Fibroblast of lung (primary cell): ENCODE data around the gene FRMPD2.

ENCODE experiments used
- EZH2 ChIP-seq: IDR thresholded peaks from 2 replicates; pipeline ENCODE4 v1.5.1; 2012; ENCODE audit warnings: low read length, control low read depth, mild to moderate bottlenecking; ENCODE audit errors: missing control alignments
- TF ChIP-seq, protein P1 (sequence below), 2 donors: IDR thresholded peaks in 1 of 2; conservative IDR thresholded peaks in 1 of 2; 1 replicate in 1 of 2; 2 replicates in 1 of 2; pipeline ENCODE4 v1.5.1; 2011 to 2012; ENCODE audit warnings: low read length in 2 of 2, control low read depth in 1 of 2, inconsistent platforms in 1 of 2, low read depth in 1 of 2, mild to moderate bottlenecking in 1 of 2

GRCh38 chr10:48210391-48210790 lies 64.1 kb downstream of the FRMPD2 start:
- TF ChIP-seq, protein P1, sequence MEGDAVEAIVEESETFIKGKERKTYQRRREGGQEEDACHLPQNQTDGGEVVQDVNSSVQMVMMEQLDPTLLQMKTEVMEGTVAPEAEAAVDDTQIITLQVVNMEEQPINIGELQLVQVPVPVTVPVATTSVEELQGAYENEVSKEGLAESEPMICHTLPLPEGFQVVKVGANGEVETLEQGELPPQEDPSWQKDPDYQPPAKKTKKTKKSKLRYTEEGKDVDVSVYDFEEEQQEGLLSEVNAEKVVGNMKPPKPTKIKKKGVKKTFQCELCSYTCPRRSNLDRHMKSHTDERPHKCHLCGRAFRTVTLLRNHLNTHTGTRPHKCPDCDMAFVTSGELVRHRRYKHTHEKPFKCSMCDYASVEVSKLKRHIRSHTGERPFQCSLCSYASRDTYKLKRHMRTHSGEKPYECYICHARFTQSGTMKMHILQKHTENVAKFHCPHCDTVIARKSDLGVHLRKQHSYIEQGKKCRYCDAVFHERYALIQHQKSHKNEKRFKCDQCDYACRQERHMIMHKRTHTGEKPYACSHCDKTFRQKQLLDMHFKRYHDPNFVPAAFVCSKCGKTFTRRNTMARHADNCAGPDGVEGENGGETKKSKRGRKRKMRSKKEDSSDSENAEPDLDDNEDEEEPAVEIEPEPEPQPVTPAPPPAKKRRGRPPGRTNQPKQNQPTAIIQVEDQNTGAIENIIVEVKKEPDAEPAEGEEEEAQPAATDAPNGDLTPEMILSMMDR (conservative IDR thresholded peaks at IDR 0.05 in 1 of 2, IDR thresholded peaks at IDR 0.05 in 1 of 2; ENCODE audit: low read depth in 1 of 2, low read length in 2 of 2) = no peak
- TF ChIP-seq EZH2 = no peak
